NB4 (cell line): ENCODE data around the gene SMURF2.

Experiments
- MYC ChIP-seq: IDR thresholded peaks from 2 replicates; pipeline ENCODE4 v1.6.1; 2011; ENCODE audit warnings: low read depth, low read length
- POLR2A ChIP-seq: IDR thresholded peaks from 2 replicates; pipeline ENCODE4 v1.6.1; 2011; ENCODE audit warnings: mild to moderate bottlenecking; ENCODE audit not compliant: insufficient read length; ENCODE audit errors: extremely low read depth
- TF ChIP-seq, protein P1 (sequence below): IDR thresholded peaks from one replicate; pipeline ENCODE4 v1.5.1; 2012; ENCODE audit warnings: low read depth, low read length
- TF ChIP-seq, protein P2 (sequence below): IDR thresholded peaks from 2 replicates; pipeline ENCODE4 v1.6.1; 2011; ENCODE audit warnings: low read depth, low read length

DNA sequence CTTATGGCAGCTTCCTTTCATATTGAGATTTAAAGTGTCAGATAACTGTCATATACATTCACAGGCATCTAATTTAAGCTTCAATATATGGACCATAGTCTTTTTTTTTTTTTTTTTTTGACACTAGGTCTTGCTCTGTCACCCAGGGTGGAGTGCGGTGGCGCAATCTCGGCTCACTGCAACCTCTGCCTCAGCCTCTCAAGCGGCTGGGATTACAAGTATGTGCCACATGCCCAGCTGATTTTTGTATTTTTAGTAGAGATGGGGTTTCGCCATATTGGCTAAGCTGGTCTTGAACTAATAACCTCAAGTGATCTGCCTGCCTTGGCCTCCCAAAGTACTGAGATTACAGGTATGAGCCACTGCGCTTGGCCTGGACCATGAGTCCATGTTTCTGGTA is 141.7 kb downstream of the SMURF2 start:
- TF ChIP-seq, protein P1, sequence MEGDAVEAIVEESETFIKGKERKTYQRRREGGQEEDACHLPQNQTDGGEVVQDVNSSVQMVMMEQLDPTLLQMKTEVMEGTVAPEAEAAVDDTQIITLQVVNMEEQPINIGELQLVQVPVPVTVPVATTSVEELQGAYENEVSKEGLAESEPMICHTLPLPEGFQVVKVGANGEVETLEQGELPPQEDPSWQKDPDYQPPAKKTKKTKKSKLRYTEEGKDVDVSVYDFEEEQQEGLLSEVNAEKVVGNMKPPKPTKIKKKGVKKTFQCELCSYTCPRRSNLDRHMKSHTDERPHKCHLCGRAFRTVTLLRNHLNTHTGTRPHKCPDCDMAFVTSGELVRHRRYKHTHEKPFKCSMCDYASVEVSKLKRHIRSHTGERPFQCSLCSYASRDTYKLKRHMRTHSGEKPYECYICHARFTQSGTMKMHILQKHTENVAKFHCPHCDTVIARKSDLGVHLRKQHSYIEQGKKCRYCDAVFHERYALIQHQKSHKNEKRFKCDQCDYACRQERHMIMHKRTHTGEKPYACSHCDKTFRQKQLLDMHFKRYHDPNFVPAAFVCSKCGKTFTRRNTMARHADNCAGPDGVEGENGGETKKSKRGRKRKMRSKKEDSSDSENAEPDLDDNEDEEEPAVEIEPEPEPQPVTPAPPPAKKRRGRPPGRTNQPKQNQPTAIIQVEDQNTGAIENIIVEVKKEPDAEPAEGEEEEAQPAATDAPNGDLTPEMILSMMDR: no peak
- TF ChIP-seq POLR2A (no peak), MYC (no peak)
- TF ChIP-seq, protein P2, sequence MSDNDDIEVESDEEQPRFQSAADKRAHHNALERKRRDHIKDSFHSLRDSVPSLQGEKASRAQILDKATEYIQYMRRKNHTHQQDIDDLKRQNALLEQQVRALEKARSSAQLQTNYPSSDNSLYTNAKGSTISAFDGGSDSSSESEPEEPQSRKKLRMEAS: no peak
